Right renal pelvis (tissue), 4 donors: Measurements from ENCODE around the gene PRUNE1. TPM values are rescaled to one million over a fixed set of nuclear protein-coding genes. Genes with fewer than 3 reads are reported as not detected.
A peak's percentile ranks its signal among the peaks of the same experiment; 100 is the strongest.

Experiments used
- DNase-seq, 4 donors: peaks; one replicate each; pipeline ENCODE4 v3.0.0-alpha.2; 2013; ENCODE audit warnings: low read depth in 4 of 4, low spot score in 3 of 4, missing footprints in 1 of 4
- polyA plus RNA-seq, 4 donors: library from polyadenylated mRNA; unstranded; fragments of 120-200 nt; gene quantifications; one replicate each; pipeline ENCODE4 v1.2.1, GENCODE V29; 2013; ENCODE audit not compliant: insufficient read length in 4 of 4

The PRUNE1 gene
- polyA plus RNA-seq, 4 donors, result 43.6 to 50.4 (median 48.6) TPM

GRCh38 chr1:150976401-150976821, 31.8 kb upstream of the PRUNE1 start:
- DNase-seq, result no peak

- no peak for DNase-seq
Measured at GRCh38 chr1:150976879-150977694, 31.2 kb upstream of the PRUNE1 start.

- peak; percentile 84 to 90 (median 88) for DNase-seq
Measured at GRCh38 chr1:150979092-150980056, 28.9 kb upstream of the PRUNE1 start.

GRCh38 chr1:150981177-150981804, 27.0 kb upstream of the PRUNE1 start:
- DNase-seq, result no peak

- DNase-seq, result no peak
Measured at GRCh38 chr1:150981805-150982712, 26.2 kb upstream of the PRUNE1 start, which contains the start of gene ANXA9. Gene ANXA9 (plus strand): TSS chr1:150982292. CDS start chr1:150983106, 814 bp downstream.

- no peak for DNase-seq
Measured at GRCh38 chr1:150985179-150985825, 22.9 kb upstream of the PRUNE1 start.

- no peak for DNase-seq
Measured at GRCh38 chr1:150987924-150988323, 20.3 kb upstream of the PRUNE1 start.

- DNase-seq, result no peak
Measured at GRCh38 chr1:150992626-150993025, 15.6 kb upstream of the PRUNE1 start.

GRCh38 chr1:150994248-150994647, 14.0 kb upstream of the PRUNE1 start:
- no peak for DNase-seq

- DNase-seq, result no peak
Measured at GRCh38 chr1:150995460-150995859, 12.8 kb upstream of the PRUNE1 start.

- DNase-seq, result no peak
Measured at GRCh38 chr1:150995896-150996295, 12.4 kb upstream of the PRUNE1 start.

- DNase-seq, result no peak
Measured at GRCh38 chr1:150997126-150997872, 10.9 kb upstream of the PRUNE1 start.

- DNase-seq, result no peak
Measured at GRCh38 chr1:150997949-150998348, 10.3 kb upstream of the PRUNE1 start.

- no peak for DNase-seq
Measured at GRCh38 chr1:150999051-150999674, 9.1 kb upstream of the PRUNE1 start.

GRCh38 chr1:150999926-151000325, 8.3 kb upstream of the PRUNE1 start:
- DNase-seq, result no peak

GRCh38 chr1:151000408-151000807, 7.8 kb upstream of the PRUNE1 start:
- DNase-seq, result no peak

- DNase-seq, result no peak
Measured at GRCh38 chr1:151001602-151002001, 6.6 kb upstream of the PRUNE1 start.

GRCh38 chr1:151002051-151002450, 6.2 kb upstream of the PRUNE1 start:
- no peak for DNase-seq
